GM18867 (cell line): ENCODE measurements around the gene NUDT3.
"Not testable (repeated sequence)": the region's sequence is repeated elsewhere in the genome, so short reads cannot be mapped to it uniquely, and the experiment has no call there.

Experiments
- ATAC-seq: cut with Tn5 transposase; IDR thresholded peaks from one replicate; pipeline ENCODE4 v1.9.1; 2021; ENCODE audit warnings: mild to moderate bottlenecking, moderate library complexity; ENCODE audit not compliant: unreplicated experiment

The NUDT3 gene

GRCh38 chr6:34393191-34393965 is 909 bp upstream of the NUDT3 start:
- no peak for ATAC-seq

GRCh38 chr6:34391786-34392496 is 528 bp downstream of the NUDT3 start:
- peak; percentile 44 for ATAC-seq

- ATAC-seq: no peak
Measured at GRCh38 chr6:34391473-34391785, 1.0 kb downstream of the NUDT3 start.

- ATAC-seq: no peak
Measured at GRCh38 chr6:34390531-34391472, 1.7 kb downstream of the NUDT3 start.

GRCh38 chr6:34389034-34389433 is 3.4 kb downstream of the NUDT3 start:
- ATAC-seq: no peak

- ATAC-seq: no peak
Measured at GRCh38 chr6:34388421-34388820, 4.0 kb downstream of the NUDT3 start.

GRCh38 chr6:34386316-34387137 is 5.9 kb downstream of the NUDT3 start:
- ATAC-seq: no peak

GRCh38 chr6:34385793-34386195 is 6.7 kb downstream of the NUDT3 start:
- ATAC-seq: no peak

GRCh38 chr6:34384321-34385153 is 7.9 kb downstream of the NUDT3 start:
- no peak for ATAC-seq

- no peak for ATAC-seq
Measured at GRCh38 chr6:34383656-34384320, 8.7 kb downstream of the NUDT3 start.

- no peak for ATAC-seq
Measured at GRCh38 chr6:34383161-34383631, 9.3 kb downstream of the NUDT3 start.

- no peak for ATAC-seq
Measured at GRCh38 chr6:34381081-34381480, 11.4 kb downstream of the NUDT3 start.

GRCh38 chr6:34378470-34378869 is 14.0 kb downstream of the NUDT3 start:
- no peak for ATAC-seq

- ATAC-seq: no peak
Measured at GRCh38 chr6:34377984-34378383, 14.5 kb downstream of the NUDT3 start.

- ATAC-seq: not testable (repeated sequence)
Measured at GRCh38 chr6:34377571-34377970, 14.9 kb downstream of the NUDT3 start.

- no peak for ATAC-seq
Measured at GRCh38 chr6:34375833-34376232, 16.6 kb downstream of the NUDT3 start.

GRCh38 chr6:34374508-34374907 is 18.0 kb downstream of the NUDT3 start:
- ATAC-seq: no peak

GRCh38 chr6:34374069-34374468 is 18.4 kb downstream of the NUDT3 start:
- no peak for ATAC-seq

- no peak for ATAC-seq
Measured at GRCh38 chr6:34373511-34373910, 19.0 kb downstream of the NUDT3 start.
